Measurements from ENCODE around the gene LRTM1. TPM values are rescaled to one million over a fixed set of nuclear protein-coding genes. Genes with fewer than 3 reads are reported as not detected.

The LRTM1 gene
- total RNA-seq, 1 experiment from 2014 or later, result not detected

DNA sequence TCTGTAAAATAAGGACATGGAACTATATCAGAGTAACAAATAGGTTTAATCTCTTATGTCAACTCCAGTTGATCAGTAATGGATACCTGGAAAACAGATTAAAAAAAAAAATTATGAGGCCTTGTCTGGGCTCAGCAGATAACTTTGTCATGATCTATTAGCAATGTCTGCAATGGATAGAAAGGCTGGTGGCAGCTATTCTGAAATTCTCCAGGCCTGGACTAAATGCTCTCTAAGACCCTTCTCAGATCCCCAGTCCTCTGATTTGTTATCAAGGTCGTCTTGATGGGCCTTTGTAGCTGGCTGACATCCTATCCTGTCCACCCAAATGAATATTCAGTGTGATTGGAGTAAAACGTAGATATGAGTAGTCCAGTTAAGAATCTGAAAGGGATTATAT is 13.7 kb downstream of the LRTM1 start:
- Histone ChIP-seq H3K9me2 (replicated peaks; ENCODE audit: insufficient read depth, low read length) (no peaks in the 10 kb centered on the region), H2AFZ (ENCODE audit: low read length) (no peak overlapping the region), H3K9ac (ENCODE audit: low read length) (no peak overlapping the region), H3K9me3 (ENCODE audit: low read length) (no peaks in the 10 kb centered on the region), H3K27me3 (ENCODE audit: low read length) (0 out of 2 replicates have a peak, but pooled peaks cover 2% of the 10 kb centered on the region), H3K79me2 (ENCODE audit: low read length) (no peaks in the 10 kb centered on the region), H3K4me2 (ENCODE audit: low read depth, low read length, poor library complexity, severe bottlenecking) (no peak overlapping the region), H3K4me3 (ENCODE audit: low read length) (no peak overlapping the region), H4K20me1 (ENCODE audit: insufficient read depth, low read depth, low read length) (no peaks in the 10 kb centered on the region), H3K36me3 (ENCODE audit: insufficient read depth, low read length) (no peaks in the 10 kb centered on the region), H3K27ac (ENCODE audit: low read length) (no peak overlapping the region), H3K4me1 (ENCODE audit: low read length) (no peaks in the 10 kb centered on the region)
- peak; percentile 2 for DNase-seq

DNA sequence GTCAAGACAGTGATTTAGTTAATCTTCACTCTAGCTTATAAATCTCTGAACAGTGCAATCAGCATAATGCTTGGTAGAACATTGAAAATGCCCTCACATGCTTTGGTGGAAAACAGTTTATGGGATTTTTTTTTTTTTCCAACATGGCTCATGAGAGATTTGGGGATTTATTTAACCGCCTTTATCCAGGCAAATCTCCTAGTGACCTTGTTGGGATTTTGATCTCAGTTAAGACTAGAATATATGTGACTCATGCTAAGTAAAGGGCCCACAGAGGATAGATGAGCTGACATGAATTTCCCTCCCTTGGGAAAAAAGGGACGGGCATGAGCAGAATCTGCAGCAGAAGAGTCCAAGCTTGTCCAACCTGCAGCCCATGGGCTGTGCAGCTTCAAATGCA is 18.7 kb downstream of the LRTM1 start:
- Histone ChIP-seq H3K9ac (ENCODE audit: low read length) (no peak overlapping the region), H3K9me3 (ENCODE audit: low read length) (no peaks in the 10 kb centered on the region), H4K20me1 (ENCODE audit: insufficient read depth, low read depth, low read length) (no peaks in the 10 kb centered on the region), H2AFZ (ENCODE audit: low read length) (no peak overlapping the region), H3K27me3 (ENCODE audit: low read length) (0 out of 2 replicates have a peak, but pooled peaks cover 2% of the 10 kb centered on the region), H3K9me2 (replicated peaks; ENCODE audit: insufficient read depth, low read length) (no peaks in the 10 kb centered on the region), H3K36me3 (ENCODE audit: insufficient read depth, low read length) (no peaks in the 10 kb centered on the region), H3K4me2 (ENCODE audit: low read depth, low read length, poor library complexity, severe bottlenecking) (no peak overlapping the region), H3K4me1 (ENCODE audit: low read length) (no peaks in the 10 kb centered on the region), H3K79me2 (ENCODE audit: low read length) (no peaks in the 10 kb centered on the region), H3K27ac (ENCODE audit: low read length) (no peak overlapping the region), H3K4me3 (ENCODE audit: low read length) (no peak overlapping the region)
- peak; percentile 19 for DNase-seq

DNA sequence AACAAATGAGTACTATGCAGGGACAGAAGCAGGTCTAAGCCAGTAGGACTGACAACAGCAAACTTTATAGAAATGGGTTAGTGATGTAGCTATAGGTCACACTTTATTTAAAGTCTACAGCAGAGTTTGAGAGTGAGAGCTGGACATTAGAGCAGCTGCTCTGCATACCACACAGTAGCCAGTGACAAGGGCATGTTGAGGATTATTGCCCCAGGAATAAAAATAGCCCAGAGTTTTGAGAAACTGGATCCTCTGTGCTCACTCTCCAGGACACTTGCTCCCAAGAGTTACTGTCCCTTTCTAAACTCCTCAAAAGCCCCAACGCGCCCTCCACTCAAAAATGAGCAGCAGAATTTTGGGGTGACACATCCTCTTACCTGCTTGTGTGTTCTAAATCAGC is 21.1 kb downstream of the LRTM1 start:
- 0 out of 2 replicates have a peak, but pooled peaks cover 2% of the 10 kb centered on the region for H3K27me3 ChIP-seq (ENCODE audit: low read length)
- no peaks in the 10 kb centered on the region for H3K4me1 ChIP-seq (ENCODE audit: low read length)
- H3K27ac ChIP-seq (ENCODE audit: low read length), result no peak overlapping the region
- DNase-seq, result peak; percentile 10
- H3K4me2 ChIP-seq (ENCODE audit: low read depth, low read length, poor library complexity, severe bottlenecking), result no peak overlapping the region
- no peak overlapping the region for H3K4me3 ChIP-seq (ENCODE audit: low read length)
- no peak overlapping the region for H2AFZ ChIP-seq (ENCODE audit: low read length)
- H4K20me1 ChIP-seq (ENCODE audit: insufficient read depth, low read depth, low read length), result no peaks in the 10 kb centered on the region
- H3K36me3 ChIP-seq (ENCODE audit: insufficient read depth, low read length), result no peaks in the 10 kb centered on the region
- no peaks in the 10 kb centered on the region for H3K79me2 ChIP-seq (ENCODE audit: low read length)
- H3K9me3 ChIP-seq (ENCODE audit: low read length), result no peaks in the 10 kb centered on the region
- H3K9ac ChIP-seq (ENCODE audit: low read length), result no peak overlapping the region
- H3K9me2 ChIP-seq (replicated peaks; ENCODE audit: insufficient read depth, low read length), result no peaks in the 10 kb centered on the region

DNA sequence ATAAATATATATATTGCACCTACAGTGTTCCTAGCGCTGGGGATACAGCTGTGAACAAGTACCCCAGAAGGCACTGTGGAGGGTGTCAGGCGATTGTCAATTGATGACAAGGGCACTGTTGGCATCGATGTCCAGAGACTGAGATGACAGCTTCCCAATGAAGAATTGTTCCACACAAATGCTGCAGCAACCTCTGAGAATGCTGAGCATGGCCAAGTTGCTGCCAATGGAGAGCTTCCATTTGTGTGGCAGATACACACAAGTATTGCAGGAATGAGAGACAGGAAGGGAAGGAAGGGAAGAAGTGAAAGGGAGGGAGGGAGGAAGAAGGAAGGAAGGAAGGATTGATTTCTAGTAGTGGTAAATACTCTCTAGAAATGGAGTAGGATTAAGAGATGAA is 21.9 kb downstream of the LRTM1 start:
- Histone ChIP-seq H3K9me2 (replicated peaks; ENCODE audit: insufficient read depth, low read length) (no peaks in the 10 kb centered on the region), H3K9me3 (ENCODE audit: low read length) (no peaks in the 10 kb centered on the region), H3K79me2 (ENCODE audit: low read length) (no peaks in the 10 kb centered on the region), H2AFZ (ENCODE audit: low read length) (no peak overlapping the region), H3K4me3 (ENCODE audit: low read length) (no peak overlapping the region), H3K27me3 (ENCODE audit: low read length) (0 out of 2 replicates have a peak, but pooled peaks cover 2% of the 10 kb centered on the region), H3K36me3 (ENCODE audit: insufficient read depth, low read length) (no peaks in the 10 kb centered on the region), H3K27ac (ENCODE audit: low read length) (no peak overlapping the region), H4K20me1 (ENCODE audit: insufficient read depth, low read depth, low read length) (no peaks in the 10 kb centered on the region), H3K9ac (ENCODE audit: low read length) (no peak overlapping the region), H3K4me1 (ENCODE audit: low read length) (no peaks in the 10 kb centered on the region), H3K4me2 (ENCODE audit: low read depth, low read length, poor library complexity, severe bottlenecking) (no peak overlapping the region)
- peak; percentile 5 for DNase-seq

DNA sequence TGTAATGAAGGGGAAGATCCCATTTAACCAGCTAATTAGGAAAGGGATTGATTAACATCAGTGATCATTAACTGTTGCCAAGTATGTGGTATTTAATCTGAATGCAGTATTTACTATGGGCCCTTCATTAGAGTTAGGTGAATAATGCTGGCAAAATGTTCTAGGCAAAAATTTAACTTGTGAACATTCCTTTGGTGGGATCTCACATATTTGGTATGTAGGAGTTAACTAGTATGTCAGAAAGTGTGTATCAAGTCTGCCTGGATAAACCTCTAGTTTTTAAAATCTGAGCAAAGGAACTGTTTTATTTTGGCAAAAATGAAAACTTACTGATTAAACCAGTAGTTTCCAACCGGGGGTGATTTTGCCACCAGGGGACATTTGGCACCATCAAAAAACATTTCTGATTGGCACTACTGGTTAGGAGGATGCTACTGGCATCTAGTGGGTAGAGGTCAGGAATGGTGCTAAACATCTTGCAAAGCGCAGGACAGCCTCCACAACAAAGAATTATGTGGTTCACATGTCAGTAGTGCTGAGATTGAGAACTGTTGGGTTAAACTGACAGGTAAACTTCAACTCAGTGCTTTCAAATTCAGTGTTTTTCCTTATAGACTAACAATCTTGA is 22.5 kb downstream of the LRTM1 start:
- DNase-seq, result peak; percentile 36
- no peaks in the 10 kb centered on the region for H3K9me3 ChIP-seq (ENCODE audit: low read length)
- no peaks in the 10 kb centered on the region for H3K79me2 ChIP-seq (ENCODE audit: low read length)
- H3K4me1 ChIP-seq (ENCODE audit: low read length), result no peaks in the 10 kb centered on the region
- H3K27ac ChIP-seq (ENCODE audit: low read length), result no peak overlapping the region
- no peaks in the 10 kb centered on the region for H3K9me2 ChIP-seq (replicated peaks; ENCODE audit: insufficient read depth, low read length)
- H3K4me2 ChIP-seq (ENCODE audit: low read depth, low read length, poor library complexity, severe bottlenecking), result no peak overlapping the region
- no peak overlapping the region for H2AFZ ChIP-seq (ENCODE audit: low read length)
- no peaks in the 10 kb centered on the region for H3K36me3 ChIP-seq (ENCODE audit: insufficient read depth, low read length)
- H3K4me3 ChIP-seq (ENCODE audit: low read length), result no peak overlapping the region
- H4K20me1 ChIP-seq (ENCODE audit: insufficient read depth, low read depth, low read length), result no peaks in the 10 kb centered on the region
- 0 out of 2 replicates have a peak, but pooled peaks cover 2% of the 10 kb centered on the region for H3K27me3 ChIP-seq (ENCODE audit: low read length)
- H3K9ac ChIP-seq (ENCODE audit: low read length), result no peak overlapping the region

DNA sequence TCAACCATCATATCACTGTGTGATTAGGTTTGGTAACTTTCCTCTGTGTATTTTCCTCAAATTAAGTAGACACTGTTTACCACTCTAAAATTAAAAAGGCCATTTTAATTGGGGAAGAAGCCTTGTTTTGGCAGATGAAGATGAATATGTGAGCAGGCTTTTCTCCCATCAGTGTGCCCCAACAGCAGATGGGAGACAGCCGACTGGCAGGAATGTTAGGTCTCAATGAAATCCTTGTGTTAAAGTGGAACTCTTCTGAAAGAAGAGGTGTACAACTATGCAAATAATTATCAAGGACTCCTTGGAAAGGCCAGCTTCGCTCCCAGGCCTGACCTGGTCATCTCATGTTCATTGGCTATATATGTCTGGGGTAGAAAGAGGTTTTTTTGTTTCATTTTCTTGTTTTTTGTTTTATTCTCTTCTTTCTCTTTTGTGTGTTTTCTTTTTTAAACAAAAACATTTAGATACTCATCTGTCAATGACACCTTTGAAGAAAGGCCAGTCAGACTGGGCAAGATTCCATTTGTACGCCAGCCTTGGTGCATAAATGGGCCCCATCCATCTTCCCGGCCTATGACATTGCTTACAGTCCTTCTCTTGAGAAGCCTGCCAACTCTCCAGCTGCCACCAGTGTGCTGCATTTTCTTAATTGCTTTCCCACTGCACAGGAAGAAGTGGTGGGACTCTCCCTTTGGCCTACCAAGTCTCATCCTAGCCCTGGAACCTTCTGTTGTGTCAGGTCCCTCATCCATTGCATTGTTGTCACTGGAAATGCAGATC is 25.8 kb downstream of the LRTM1 start:
- no peaks in the 10 kb centered on the region for H3K36me3 ChIP-seq (ENCODE audit: insufficient read depth, low read length)
- no peaks in the 10 kb centered on the region for H3K27me3 ChIP-seq (ENCODE audit: low read length)
- no peak overlapping the region for H3K4me2 ChIP-seq (ENCODE audit: low read depth, low read length, poor library complexity, severe bottlenecking)
- no peak overlapping the region for H3K27ac ChIP-seq (ENCODE audit: low read length)
- H3K4me3 ChIP-seq (ENCODE audit: low read length), result no peak overlapping the region
- H3K9me3 ChIP-seq (ENCODE audit: low read length), result no peaks in the 10 kb centered on the region
- no peaks in the 10 kb centered on the region for H3K4me1 ChIP-seq (ENCODE audit: low read length)
- DNase-seq, result no peak
- no peaks in the 10 kb centered on the region for H4K20me1 ChIP-seq (ENCODE audit: insufficient read depth, low read depth, low read length)
- H3K9me2 ChIP-seq (replicated peaks; ENCODE audit: insufficient read depth, low read length), result no peaks in the 10 kb centered on the region
- no peaks in the 10 kb centered on the region for H3K79me2 ChIP-seq (ENCODE audit: low read length)
- H3K9ac ChIP-seq (ENCODE audit: low read length), result no peak overlapping the region
- no peak overlapping the region for H2AFZ ChIP-seq (ENCODE audit: low read length)

DNA sequence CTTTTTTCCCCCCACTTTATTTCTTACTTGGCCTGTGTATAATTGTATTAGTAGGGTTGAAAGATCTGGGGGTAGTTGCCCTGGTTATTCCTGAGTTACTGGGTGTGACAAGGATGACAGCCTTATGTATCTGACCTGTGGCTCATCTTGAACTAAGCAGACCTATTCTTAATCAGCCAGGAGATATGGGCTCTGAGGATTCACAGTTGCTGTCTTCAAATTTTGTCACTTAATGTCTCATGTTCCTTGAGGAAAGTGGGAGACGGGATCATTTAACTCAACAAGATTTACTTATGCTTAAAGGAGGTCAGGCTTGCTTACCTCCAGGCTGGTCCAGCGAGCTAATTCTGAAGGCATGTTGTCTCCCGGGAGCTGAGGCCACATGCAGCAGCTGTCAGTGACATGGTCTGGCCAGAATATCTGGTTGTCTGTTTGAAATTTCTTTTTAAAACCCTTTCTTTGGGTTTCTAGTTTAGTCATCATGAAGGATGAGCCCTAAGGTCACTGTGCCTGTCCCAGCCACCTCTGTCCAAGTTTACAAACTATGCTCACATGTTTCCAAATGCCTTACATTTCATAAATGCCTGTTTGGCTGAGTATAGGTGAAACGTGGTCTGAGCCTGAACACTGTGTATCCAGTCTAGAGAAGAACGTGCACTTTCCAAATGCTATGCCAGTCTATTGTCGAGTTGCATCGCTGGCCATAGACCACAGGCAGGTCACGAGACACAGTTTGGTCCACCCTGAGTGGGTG is 26.8 kb downstream of the LRTM1 start:
- Histone ChIP-seq H3K9me3 (ENCODE audit: low read length) (no peaks in the 10 kb centered on the region), H3K79me2 (ENCODE audit: low read length) (no peaks in the 10 kb centered on the region), H3K36me3 (ENCODE audit: insufficient read depth, low read length) (no peaks in the 10 kb centered on the region), H3K9me2 (replicated peaks; ENCODE audit: insufficient read depth, low read length) (no peaks in the 10 kb centered on the region), H3K27me3 (ENCODE audit: low read length) (no peaks in the 10 kb centered on the region), H3K27ac (ENCODE audit: low read length) (no peak overlapping the region), H3K9ac (ENCODE audit: low read length) (no peak overlapping the region), H3K4me3 (ENCODE audit: low read length) (no peak overlapping the region), H3K4me2 (ENCODE audit: low read depth, low read length, poor library complexity, severe bottlenecking) (no peak overlapping the region), H3K4me1 (ENCODE audit: low read length) (no peaks in the 10 kb centered on the region), H2AFZ (ENCODE audit: low read length) (no peak overlapping the region), H4K20me1 (ENCODE audit: insufficient read depth, low read depth, low read length) (no peaks in the 10 kb centered on the region)
- no peak for DNase-seq

DNA sequence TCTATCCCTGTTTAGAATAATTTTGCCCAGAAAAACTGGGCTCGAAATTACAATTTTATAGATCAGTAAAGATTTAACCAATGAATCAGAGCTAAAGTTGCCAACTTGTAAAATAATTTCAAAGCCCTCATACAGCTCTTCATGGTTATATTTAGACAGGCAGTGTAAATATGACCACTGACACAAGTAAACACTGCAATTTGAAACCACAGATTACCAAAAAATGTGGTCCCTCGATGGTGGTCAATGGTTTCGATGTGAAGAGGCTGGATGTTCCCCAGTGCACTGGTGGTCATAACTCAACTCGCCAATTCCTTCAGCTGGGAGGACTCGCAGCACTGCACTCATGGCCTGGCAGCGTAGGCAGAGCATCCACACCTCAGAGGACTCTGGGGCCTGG is 28.6 kb downstream of the LRTM1 start:
- Histone ChIP-seq H3K79me2 (ENCODE audit: low read length) (no peaks in the 10 kb centered on the region), H3K9ac (ENCODE audit: low read length) (no peak overlapping the region), H3K4me2 (ENCODE audit: low read depth, low read length, poor library complexity, severe bottlenecking) (no peak overlapping the region), H4K20me1 (ENCODE audit: insufficient read depth, low read depth, low read length) (no peaks in the 10 kb centered on the region), H3K9me3 (ENCODE audit: low read length) (no peaks in the 10 kb centered on the region), H3K27me3 (ENCODE audit: low read length) (no peaks in the 10 kb centered on the region), H3K9me2 (replicated peaks; ENCODE audit: insufficient read depth, low read length) (no peaks in the 10 kb centered on the region), H3K4me1 (ENCODE audit: low read length) (no peaks in the 10 kb centered on the region), H3K4me3 (ENCODE audit: low read length) (no peak overlapping the region), H3K27ac (ENCODE audit: low read length) (no peak overlapping the region), H2AFZ (ENCODE audit: low read length) (no peak overlapping the region), H3K36me3 (ENCODE audit: insufficient read depth, low read length) (no peaks in the 10 kb centered on the region)
- DNase-seq, result no peak
